SK-N-SH (cell line): ENCODE data around the gene C5orf63. TPM values are rescaled to one million over a fixed set of nuclear protein-coding genes. Genes with fewer than 3 reads are reported as not detected.
"Not testable (repeated sequence)": the region's sequence is repeated elsewhere in the genome, so short reads cannot be mapped to it uniquely, and the experiment has no call there.

Experiments used
- CTCF ChIA-PET: fragments of 300-600, 350-600 bp; formaldehyde crosslinking; extraction: SDS; loops from one replicate; lab custom pipeline; 2021; lab: Yijun Ruan, JAX
- POLR2A ChIA-PET: fragments of 350-600 bp; sonication (Branson Sonifier 250); formaldehyde crosslinking; extraction: SDS; loops from one replicate; lab custom pipeline; 2020; ENCODE audit warnings: antibody characterized with exemption, inconsistent platforms; lab: Yijun Ruan, JAX
- DNase-seq: peaks from one replicate; pipeline ENCODE4 v3.0.0; 2012
- H2AFZ ChIP-seq: fragments of 200-600 bp; sonication (generic); 2 replicates; pipeline ENCODE4 v1.8.1; 2016; ENCODE audit warnings: antibody characterized with exemption, mild to moderate bottlenecking, low read depth
- H3F3A ChIP-seq: fragments of 200-600 bp; sonication (generic); replicated peaks from 2 replicates; pipeline ENCODE3; 2016; ENCODE audit warnings: antibody characterized with exemption, mild to moderate bottlenecking; ENCODE audit not compliant: insufficient read depth
- H3K27ac ChIP-seq, 2 experiments: fragments of 200-500 bp in 1 of 2; fragments of 200-600 bp in 1 of 2; sonication (Bioruptor generic) in 1 of 2; sonication (generic), shearing (Covaris generic) in 1 of 2; 2 replicates each; pipeline versions ENCODE4 v1.5.1 to v1.6.1; 2014 to 2016; ENCODE audit warnings: low read depth in 2 of 2, inconsistent platforms in 1 of 2, low read length in 1 of 2, mild to moderate bottlenecking in 1 of 2, mixed read lengths in 1 of 2
- H3K27me3 ChIP-seq: fragments of 200-600 bp; sonication (generic), shearing (Covaris generic); 2 replicates; pipeline ENCODE4 v1.6.1; 2016; ENCODE audit warnings: mixed run types; ENCODE audit not compliant: insufficient read depth
- H3K36me3 ChIP-seq, 2 experiments: fragments of 200-500 bp in 1 of 2; fragments of 200-600 bp in 1 of 2; sonication (Bioruptor generic) in 1 of 2; sonication (generic) in 1 of 2; replicated peaks in 1 of 2; 2 replicates each; pipeline versions ENCODE3 to v1.5.1; 2014 to 2016; ENCODE audit warnings: low read length in 1 of 2, mild to moderate bottlenecking in 1 of 2; ENCODE audit not compliant: insufficient read depth in 2 of 2, control insufficient read depth in 1 of 2
- H3K4me1 ChIP-seq, 2 experiments: fragments of 200-500 bp in 1 of 2; fragments of 200-600 bp in 1 of 2; sonication (Bioruptor generic) in 1 of 2; sonication (generic), shearing (Covaris generic) in 1 of 2; 2 replicates each; pipeline versions ENCODE4 v1.5.1 to v1.6.1; 2014 to 2016; ENCODE audit warnings: low read depth in 1 of 2, low read length in 1 of 2, mixed run types in 1 of 2; ENCODE audit not compliant: insufficient read depth in 2 of 2, control insufficient read depth in 1 of 2
- H3K4me2 ChIP-seq: fragments of 200-600 bp; sonication (generic), shearing (Covaris generic); 2 replicates; pipeline ENCODE4 v1.6.1; 2017; ENCODE audit warnings: mixed run types
- H3K4me3 ChIP-seq, 2 experiments: fragments of 200-500 bp in 1 of 2; fragments of 200-600 bp in 1 of 2; sonication (Bioruptor generic) in 1 of 2; sonication (generic), shearing (Covaris generic) in 1 of 2; 2 replicates each; pipeline versions ENCODE4 v1.5.1 to v1.8.1; 2014 to 2016; ENCODE audit warnings: low read depth in 2 of 2, inconsistent platforms in 1 of 2, low read length in 1 of 2, mild to moderate bottlenecking in 1 of 2, mixed read lengths in 1 of 2, moderate library complexity in 1 of 2
- H3K79me2 ChIP-seq: fragments of 200-600 bp; sonication (generic); 2 replicates; pipeline ENCODE4 v1.8.1; 2017; ENCODE audit warnings: mild to moderate bottlenecking; ENCODE audit not compliant: insufficient read depth
- H3K9ac ChIP-seq: fragments of 200-600 bp; sonication (generic); 2 replicates; pipeline ENCODE4 v1.6.1; 2017; ENCODE audit warnings: mixed run types
- H3K9me2 ChIP-seq: fragments of 200-600 bp; sonication (generic); 2 replicates; pipeline ENCODE4 v1.6.1; 2017; ENCODE audit warnings: mixed run types
- H3K9me3 ChIP-seq: fragments of 200-600 bp; sonication (generic); 2 replicates; pipeline ENCODE4 v1.6.1; 2017; ENCODE audit warnings: mixed run types, mild to moderate bottlenecking, moderate library complexity
- H4K20me1 ChIP-seq: fragments of 200-600 bp; sonication (generic); 2 replicates; pipeline ENCODE4 v1.6.1; 2017; ENCODE audit warnings: mild to moderate bottlenecking, mixed run types; ENCODE audit not compliant: insufficient read depth
- ELF1 ChIP-seq: IDR thresholded peaks from 2 replicates; pipeline ENCODE4 v1.4.0; 2012
- FOSL2 ChIP-seq: IDR thresholded peaks from 2 replicates; pipeline ENCODE4 v1.4.0; 2012; ENCODE audit warnings: low read depth, mild to moderate bottlenecking, moderate library complexity, borderline replicate concordance
- FOXJ3 ChIP-seq: sonication (generic); formaldehyde crosslinking; IDR thresholded peaks from 2 replicates; pipeline ENCODE4 v1.5.1; 2020; ENCODE audit warnings: mild to moderate bottlenecking, missing genetic modification reagents
- FOXM1 ChIP-seq: IDR thresholded peaks from 2 replicates; pipeline ENCODE4 v1.4.0; 2012; ENCODE audit warnings: low read depth, mild to moderate bottlenecking
- GATA2 ChIP-seq: sonication (generic); formaldehyde crosslinking; IDR thresholded peaks from 2 replicates; pipeline ENCODE4 v1.5.0; 2020; ENCODE audit warnings: mild to moderate bottlenecking, missing genetic modification reagents
- NFIC ChIP-seq: IDR thresholded peaks from 2 replicates; pipeline ENCODE4 v1.4.0; 2012; ENCODE audit warnings: borderline replicate concordance
- NRF1 ChIP-seq: IDR thresholded peaks from 2 replicates; pipeline ENCODE4 v1.6.1; 2012; ENCODE audit warnings: low read depth, mild to moderate bottlenecking, low read length
- PBX3 ChIP-seq: IDR thresholded peaks from 2 replicates; pipeline ENCODE4; 2012
- RAD21 ChIP-seq: IDR thresholded peaks from 2 replicates; pipeline ENCODE4 v1.6.1; 2012; ENCODE audit warnings: mild to moderate bottlenecking, low read length
- REST ChIP-seq: IDR thresholded peaks from 2 replicates; pipeline ENCODE4 v1.6.1; 2012; ENCODE audit warnings: mild to moderate bottlenecking, low read depth, low read length, moderate library complexity
- RFX5 ChIP-seq: IDR thresholded peaks from 2 replicates; pipeline ENCODE4 v1.6.1; 2012; ENCODE audit warnings: mild to moderate bottlenecking, improper control_type of control experiment, low read length
- RXRA ChIP-seq: IDR thresholded peaks from 2 replicates; pipeline ENCODE4 v1.4.0; 2012; ENCODE audit warnings: low read depth, mild to moderate bottlenecking, borderline replicate concordance
- SMC3 ChIP-seq: IDR thresholded peaks from 2 replicates; pipeline ENCODE4 v1.6.1; 2012; ENCODE audit warnings: low read depth, low read length, improper control_type of control experiment
- TAF1 ChIP-seq: IDR thresholded peaks from 2 replicates; pipeline ENCODE4 v1.6.1; 2012; ENCODE audit warnings: low read depth, mild to moderate bottlenecking, low read length, moderate library complexity, borderline replicate concordance
- TEAD4 ChIP-seq: IDR thresholded peaks from 2 replicates; pipeline ENCODE4 v1.4.0; 2012; ENCODE audit warnings: mild to moderate bottlenecking, borderline replicate concordance; ENCODE audit not compliant: insufficient read depth
- USF2 ChIP-seq: fragments of 150-350 bp; IDR thresholded peaks from 2 replicates; pipeline ENCODE4 v1.6.1; 2017; ENCODE audit warnings: antibody characterized with exemption, low read length, low read depth, borderline replicate concordance
- ZBTB33 ChIP-seq: IDR thresholded peaks from 2 replicates; pipeline ENCODE4 v1.4.0; 2012; ENCODE audit warnings: low read depth, borderline replicate concordance
- WGBS: methylation state at CpG from one replicate; pipeline ENCODE4 v1.1.6; 2017; ENCODE audit warnings: low lambda C conversion rate; 5-methylcytosine and 5-hydroxymethylcytosine counted together
- polyA plus RNA-seq, 3 experiments: library from polyadenylated mRNA; depleted of rRNA; stranded (reverse); fragments of >200 nt; gene quantifications; 2 replicates each; pipeline ENCODE4 v1.2.3, GENCODE V29; 2012
- TF ChIP-seq, protein P1 (sequence below): IDR thresholded peaks from 2 replicates; pipeline ENCODE4 v1.4.0; 2012; ENCODE audit warnings: low read depth
- TF ChIP-seq, protein P2 (sequence below): IDR thresholded peaks from 2 replicates; pipeline ENCODE4 v1.4.0; 2012; ENCODE audit warnings: low read depth, borderline replicate concordance

Gene C5orf63
- polyA plus RNA-seq, 1 of the 3 experiments (the other 2 are of a cell fraction), result 3.6 TPM

GRCh38 chr5:127019928-127020327 lies 53.4 kb downstream of the C5orf63 start:
- Histone ChIP-seq H3K4me2 (no peak overlapping the region), H3K36me3 (no peaks in the 10 kb centered on the region), H3K4me1 (peaks cover 0 to 3% of the 10 kb centered on the region in 2 experiments; a peak in 2 of 4 replicates), H3K4me3 (no peak overlapping the region), H3K79me2 (peaks cover 73% of the 10 kb centered on the region; the same call in 1 of the 2 replicates), H3K9me2 (no peaks in the 10 kb centered on the region), H3K9me3 (no peaks in the 10 kb centered on the region), H3K27ac (no peak overlapping the region), H3K9ac (no peak overlapping the region), H4K20me1 (no peaks in the 10 kb centered on the region), H2AFZ (no peak overlapping the region), H3K27me3 (no peaks in the 10 kb centered on the region), H3F3A (peaks cover 6% of the 10 kb centered on the region)
- CTCF ChIA-PET, result interaction anchor here (1.0 to 1.3 kb wide), 2 partner anchors 10 to 11 kb away, joined by 3 to 5 read pairs; no protein-coding TSS in a partner anchor
- 63% methylated on average over 1 of the region's 1 CpG for WGBS
- TF ChIP-seq NRF1, result no peak
- no peak for TF ChIP-seq SMC3
- TF ChIP-seq FOXM1, result no peak
- TF ChIP-seq, protein P1, sequence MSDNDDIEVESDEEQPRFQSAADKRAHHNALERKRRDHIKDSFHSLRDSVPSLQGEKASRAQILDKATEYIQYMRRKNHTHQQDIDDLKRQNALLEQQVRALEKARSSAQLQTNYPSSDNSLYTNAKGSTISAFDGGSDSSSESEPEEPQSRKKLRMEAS, result no peak
- TF ChIP-seq, protein P2, sequence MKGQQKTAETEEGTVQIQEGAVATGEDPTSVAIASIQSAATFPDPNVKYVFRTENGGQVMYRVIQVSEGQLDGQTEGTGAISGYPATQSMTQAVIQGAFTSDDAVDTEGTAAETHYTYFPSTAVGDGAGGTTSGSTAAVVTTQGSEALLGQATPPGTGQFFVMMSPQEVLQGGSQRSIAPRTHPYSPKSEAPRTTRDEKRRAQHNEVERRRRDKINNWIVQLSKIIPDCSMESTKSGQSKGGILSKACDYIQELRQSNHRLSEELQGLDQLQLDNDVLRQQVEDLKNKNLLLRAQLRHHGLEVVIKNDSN, result no peak
- no peak for TF ChIP-seq FOSL2
- TF ChIP-seq RXRA, result no peak
- no peak for TF ChIP-seq ZBTB33
- no peak for TF ChIP-seq USF2
- TF ChIP-seq RAD21, result no peak
- TF ChIP-seq TEAD4, result no peak
- no peak for TF ChIP-seq NFIC
- TF ChIP-seq FOXJ3 (CRISPR knock-in tag), result no peak
- TF ChIP-seq PBX3, result no peak
- no peak for TF ChIP-seq GATA2
- TF ChIP-seq TAF1, result no peak
- no peak for TF ChIP-seq ELF1
- TF ChIP-seq RFX5, result no peak
- TF ChIP-seq REST, result no peak
- POLR2A ChIA-PET, result no interaction called here
- DNase-seq, result no peak

- H3K9me2 ChIP-seq, POLR2A ChIA-PET, H3K4me3 ChIP-seq, CTCF ChIA-PET, H3K9me3 ChIP-seq, DNase-seq, H3K27ac ChIP-seq, H3K27me3 ChIP-seq, H3K4me2 ChIP-seq, H4K20me1 ChIP-seq, H3K9ac ChIP-seq, H3K36me3 ChIP-seq, H2AFZ ChIP-seq: not testable (repeated sequence)
- WGBS, result 98% methylated on average over 4 of the region's 4 CpGs
- peaks cover 79% of the 10 kb centered on the region; the same call in 1 of the 2 replicates for H3K79me2 ChIP-seq
- peaks cover 31% of the 10 kb centered on the region for H3F3A ChIP-seq
- peaks cover 2 to 22% of the 10 kb centered on the region in 2 experiments; a peak in 3 of 4 replicates for H3K4me1 ChIP-seq
Measured at GRCh38 chr5:127016722-127017121, 56.6 kb downstream of the C5orf63 start.
